ENCODE results near the gene PCMT1. TPM values are rescaled to one million over a fixed set of nuclear protein-coding genes. Genes with fewer than 3 reads are reported as not detected.

The PCMT1 gene
- total RNA-seq, 2 donors from 2014 or later = 48.6 to 89.5 TPM

- no peaks in the 10 kb centered on the region for H3K27me3 Mint-ChIP-seq
- peaks cover 6% of the 10 kb centered on the region for H3K4me1 Mint-ChIP-seq
- H3K27ac Mint-ChIP-seq = no peak overlapping the region
- peaks cover 29% of the 10 kb centered on the region for H3K36me3 Mint-ChIP-seq (ENCODE audit: low read depth)
- H3K9me3 Mint-ChIP-seq = no peaks in the 10 kb centered on the region
- H3K4me3 Mint-ChIP-seq = no peak overlapping the region
- ATAC-seq (replicated peaks) = no peak
Measured at GRCh38 chr6:149756261-149756636, 6.7 kb downstream of the PCMT1 start.

GRCh38 chr6:149761438-149761837 is 11.9 kb downstream of the PCMT1 start:
- Mint-ChIP-seq H3K9me3 (peaks cover 4% of the 10 kb centered on the region), H3K27ac (no peak overlapping the region), H3K27me3 (no peaks in the 10 kb centered on the region), H3K36me3 (ENCODE audit: low read depth) (peaks cover 38% of the 10 kb centered on the region), H3K4me3 (no peak overlapping the region), H3K4me1 (peaks cover 5% of the 10 kb centered on the region)
- no peak for ATAC-seq (replicated peaks)

- peaks cover 9% of the 10 kb centered on the region for H3K4me1 Mint-ChIP-seq
- peaks cover 4% of the 10 kb centered on the region for H3K9me3 Mint-ChIP-seq
- no peak overlapping the region for H3K27ac Mint-ChIP-seq
- no peak for ATAC-seq (replicated peaks)
- no peaks in the 10 kb centered on the region for H3K27me3 Mint-ChIP-seq
- H3K36me3 Mint-ChIP-seq (ENCODE audit: low read depth) = peaks cover 55% of the 10 kb centered on the region
- H3K4me3 Mint-ChIP-seq = no peak overlapping the region
Measured at GRCh38 chr6:149763866-149764265, 14.3 kb downstream of the PCMT1 start.

- peaks cover 53% of the 10 kb centered on the region for H3K36me3 Mint-ChIP-seq (ENCODE audit: low read depth)
- no peaks in the 10 kb centered on the region for H3K27me3 Mint-ChIP-seq
- no peak for ATAC-seq (replicated peaks)
- H3K27ac Mint-ChIP-seq = no peak overlapping the region
- H3K4me1 Mint-ChIP-seq = peaks cover 19% of the 10 kb centered on the region
- H3K9me3 Mint-ChIP-seq = peaks cover 4% of the 10 kb centered on the region
- H3K4me3 Mint-ChIP-seq = no peak overlapping the region
Measured at GRCh38 chr6:149766156-149766769, 16.7 kb downstream of the PCMT1 start.

GRCh38 chr6:149769676-149770075 is 20.1 kb downstream of the PCMT1 start:
- Mint-ChIP-seq H3K9me3 (peaks cover 4% of the 10 kb centered on the region), H3K27me3 (no peaks in the 10 kb centered on the region), H3K4me3 (no peak overlapping the region), H3K4me1 (peaks cover 19% of the 10 kb centered on the region), H3K36me3 (ENCODE audit: low read depth) (peaks cover 77% of the 10 kb centered on the region), H3K27ac (no peak overlapping the region)
- no peak for ATAC-seq (replicated peaks)

- Mint-ChIP-seq H3K9me3 (peaks cover under 1% of the 10 kb centered on the region), H3K36me3 (ENCODE audit: low read depth) (peaks cover 78% of the 10 kb centered on the region), H3K4me1 (peaks cover 15% of the 10 kb centered on the region), H3K27me3 (no peaks in the 10 kb centered on the region), H3K4me3 (no peak overlapping the region), H3K27ac (no peak overlapping the region)
- no peak for ATAC-seq (replicated peaks)
Measured at GRCh38 chr6:149771185-149771584, 21.6 kb downstream of the PCMT1 start.

GRCh38 chr6:149771925-149772324 is 22.4 kb downstream of the PCMT1 start:
- Mint-ChIP-seq H3K4me3 (no peak overlapping the region), H3K9me3 (no peaks in the 10 kb centered on the region), H3K4me1 (peaks cover 10% of the 10 kb centered on the region), H3K36me3 (ENCODE audit: low read depth) (peaks cover 78% of the 10 kb centered on the region), H3K27ac (no peak overlapping the region), H3K27me3 (no peaks in the 10 kb centered on the region)
- ATAC-seq (replicated peaks) = no peak

GRCh38 chr6:149777624-149778023 is 28.1 kb downstream of the PCMT1 start:
- no peak overlapping the region for H3K4me3 Mint-ChIP-seq
- ATAC-seq (replicated peaks) = no peak
- H3K4me1 Mint-ChIP-seq = no peaks in the 10 kb centered on the region
- no peaks in the 10 kb centered on the region for H3K9me3 Mint-ChIP-seq
- no peaks in the 10 kb centered on the region for H3K27me3 Mint-ChIP-seq
- H3K27ac Mint-ChIP-seq = no peak overlapping the region
- peaks cover 82% of the 10 kb centered on the region for H3K36me3 Mint-ChIP-seq (ENCODE audit: low read depth)

- no peak overlapping the region for H3K27ac Mint-ChIP-seq
- ATAC-seq (replicated peaks) = no peak
- no peak overlapping the region for H3K4me3 Mint-ChIP-seq
- no peaks in the 10 kb centered on the region for H3K9me3 Mint-ChIP-seq
- H3K36me3 Mint-ChIP-seq (ENCODE audit: low read depth) = peaks cover 80% of the 10 kb centered on the region
- no peaks in the 10 kb centered on the region for H3K4me1 Mint-ChIP-seq
- no peaks in the 10 kb centered on the region for H3K27me3 Mint-ChIP-seq
Measured at GRCh38 chr6:149779644-149779963, 30.1 kb downstream of the PCMT1 start.

GRCh38 chr6:149781715-149782114 is 32.2 kb downstream of the PCMT1 start:
- Mint-ChIP-seq H3K9me3 (no peaks in the 10 kb centered on the region), H3K4me1 (no peaks in the 10 kb centered on the region), H3K27me3 (no peaks in the 10 kb centered on the region), H3K36me3 (ENCODE audit: low read depth) (peaks cover 66% of the 10 kb centered on the region), H3K4me3 (no peak overlapping the region), H3K27ac (no peak overlapping the region)
- ATAC-seq (replicated peaks) = no peak

GRCh38 chr6:149782337-149782736 is 32.8 kb downstream of the PCMT1 start:
- Mint-ChIP-seq H3K4me1 (no peaks in the 10 kb centered on the region), H3K27ac (no peak overlapping the region), H3K9me3 (no peaks in the 10 kb centered on the region), H3K27me3 (no peaks in the 10 kb centered on the region), H3K4me3 (no peak overlapping the region), H3K36me3 (ENCODE audit: low read depth) (peaks cover 60% of the 10 kb centered on the region)
- ATAC-seq (replicated peaks) = no peak

GRCh38 chr6:149783551-149783950 is 34.0 kb downstream of the PCMT1 start:
- Mint-ChIP-seq H3K27ac (no peak overlapping the region), H3K9me3 (no peaks in the 10 kb centered on the region)

GRCh38 chr6:149806127-149806526 is 56.6 kb downstream of the PCMT1 start:
- peaks cover 59% of the 10 kb centered on the region for H3K36me3 Mint-ChIP-seq (ENCODE audit: low read depth)

More at GRCh38 chr6:149783551-149783950, 34.0 kb downstream of the PCMT1 start:
- H3K4me1 Mint-ChIP-seq = peaks cover 4% of the 10 kb centered on the region
- no peak for ATAC-seq (replicated peaks)
- peaks cover 50% of the 10 kb centered on the region for H3K36me3 Mint-ChIP-seq (ENCODE audit: low read depth)
- H3K4me3 Mint-ChIP-seq = no peak overlapping the region
- no peaks in the 10 kb centered on the region for H3K27me3 Mint-ChIP-seq

GRCh38 chr6:149809798-149810197 is 60.3 kb downstream of the PCMT1 start:
- ATAC-seq (replicated peaks) = no peak
- Mint-ChIP-seq H3K4me3 (no peak overlapping the region), H3K27ac (peak overlapping the region; percentile 42), H3K27me3 (no peaks in the 10 kb centered on the region), H3K9me3 (no peaks in the 10 kb centered on the region), H3K36me3 (ENCODE audit: low read depth) (peaks cover 38% of the 10 kb centered on the region), H3K4me1 (peaks cover 12% of the 10 kb centered on the region)

More at GRCh38 chr6:149806127-149806526, 56.6 kb downstream of the PCMT1 start:
- Mint-ChIP-seq H3K27ac (peak overlapping the region; percentile 37), H3K4me1 (peaks cover 12% of the 10 kb centered on the region), H3K4me3 (no peak overlapping the region), H3K27me3 (no peaks in the 10 kb centered on the region), H3K9me3 (no peaks in the 10 kb centered on the region)
- ATAC-seq (replicated peaks) = peak; percentile 79

- Mint-ChIP-seq H3K4me3 (no peak overlapping the region), H3K27ac (no peak overlapping the region), H3K9me3 (no peaks in the 10 kb centered on the region), H3K36me3 (ENCODE audit: low read depth) (peaks cover 24% of the 10 kb centered on the region), H3K4me1 (no peaks in the 10 kb centered on the region), H3K27me3 (no peaks in the 10 kb centered on the region)
- ATAC-seq (replicated peaks) = no peak
Measured at GRCh38 chr6:149813351-149813750, 63.8 kb downstream of the PCMT1 start.

- Mint-ChIP-seq H3K27me3 (no peaks in the 10 kb centered on the region), H3K9me3 (no peaks in the 10 kb centered on the region), H3K4me3 (no peak overlapping the region), H3K4me1 (no peaks in the 10 kb centered on the region), H3K36me3 (ENCODE audit: low read depth) (peaks cover 9% of the 10 kb centered on the region), H3K27ac (no peak overlapping the region)
- ATAC-seq (replicated peaks) = no peak
Measured at GRCh38 chr6:149815788-149816187, 66.2 kb downstream of the PCMT1 start.
